Stimulated activated CD8-positive, alpha-beta memory T cell treated with anti-CD3 and anti-CD28 coated beads, Interleukin-12 subunit alpha, Interleukin-12 subunit beta, amount 100 ng/mL, for 24 hours (primary cell): ENCODE results near the gene RFTN1.

Experiments
- DNase-seq: peaks from one replicate; pipeline ENCODE4 v3.0.0-alpha.2; 2020; ENCODE audit errors: extremely low read depth

RFTN1 gene

DNA sequence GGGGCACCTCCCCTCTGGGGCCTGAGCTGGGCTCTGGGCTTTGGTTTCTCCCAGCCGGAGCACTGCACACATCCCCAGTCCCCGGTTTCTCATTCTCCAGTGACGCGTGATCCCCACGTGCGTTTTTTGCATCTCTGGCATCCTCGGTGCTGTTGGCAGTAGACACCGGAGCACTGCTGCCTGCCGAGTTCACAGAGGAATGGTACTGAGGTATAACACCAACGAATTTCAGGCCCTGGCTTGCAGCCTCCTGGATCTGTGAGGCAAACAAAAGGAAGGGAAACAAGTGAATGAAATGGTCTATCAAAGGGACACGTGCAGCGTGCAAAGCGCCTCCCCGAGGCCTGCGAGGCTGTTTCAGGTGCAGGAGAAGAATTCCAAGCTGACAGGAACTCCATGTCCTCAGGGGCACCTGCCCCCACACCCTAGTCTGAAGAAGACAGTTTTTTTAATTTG is 135.6 kb downstream of the RFTN1 start:
- DNase-seq, result no peak

DNA sequence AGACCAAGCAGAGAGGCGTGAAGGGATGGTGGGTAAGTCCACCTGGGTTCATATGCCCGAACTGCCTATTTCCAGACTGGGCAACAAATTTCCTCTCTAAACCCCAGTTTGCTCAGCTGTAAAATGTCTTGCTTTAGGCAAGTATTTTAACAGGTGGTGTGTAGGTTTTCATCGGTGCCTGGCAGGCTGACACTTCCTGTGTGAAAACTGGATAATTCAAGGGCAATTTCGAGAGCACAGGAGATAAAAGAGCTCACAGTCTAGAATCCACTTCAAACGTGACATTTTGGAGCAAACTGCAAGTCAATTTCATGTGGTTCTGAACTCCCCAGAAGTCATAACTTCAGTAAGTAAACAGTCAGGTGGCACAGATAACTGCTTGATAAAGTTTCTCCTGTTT is 136.3 kb downstream of the RFTN1 start:
- DNase-seq, result no peak

DNA sequence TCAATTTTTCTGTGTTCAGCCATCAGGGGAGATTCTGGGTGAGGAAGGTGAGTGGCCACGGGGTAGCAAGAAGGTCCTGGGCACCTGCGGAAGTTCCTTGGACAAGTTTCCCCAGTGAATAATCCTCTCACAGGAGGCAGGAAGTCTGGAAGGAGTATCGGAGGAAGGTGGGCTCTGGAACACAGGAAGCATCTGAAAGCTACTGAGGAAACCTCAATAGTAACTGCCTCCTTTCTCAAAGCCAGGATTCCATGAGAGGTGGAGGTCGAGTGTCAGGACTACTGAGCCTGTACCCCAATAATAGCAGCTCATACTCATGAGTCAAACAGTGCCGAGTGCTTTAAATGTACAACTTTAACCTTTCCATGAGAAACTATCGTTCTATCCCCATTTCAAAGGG is 137.6 kb downstream of the RFTN1 start:
- no peak for DNase-seq

DNA sequence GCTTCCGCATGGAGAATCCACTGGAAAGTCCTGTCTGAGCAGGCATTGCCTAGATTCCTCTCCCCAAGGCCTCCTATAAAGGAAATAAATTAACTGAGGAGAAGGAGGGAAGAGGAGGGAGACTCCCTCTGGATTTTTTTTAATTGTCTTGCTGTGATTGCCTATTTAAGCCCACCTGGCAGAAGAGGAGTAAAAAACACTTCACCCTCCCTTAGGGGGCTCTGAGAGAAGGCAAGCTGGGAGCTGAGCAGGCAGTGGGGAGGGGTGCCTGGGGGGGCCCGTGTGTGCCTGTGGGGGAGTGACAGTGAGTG is 138.6 kb downstream of the RFTN1 start:
- no peak for DNase-seq

GRCh38 chr3:16374047-16374934 is 139.2 kb downstream of the RFTN1 start:
- no peak for DNase-seq

DNA sequence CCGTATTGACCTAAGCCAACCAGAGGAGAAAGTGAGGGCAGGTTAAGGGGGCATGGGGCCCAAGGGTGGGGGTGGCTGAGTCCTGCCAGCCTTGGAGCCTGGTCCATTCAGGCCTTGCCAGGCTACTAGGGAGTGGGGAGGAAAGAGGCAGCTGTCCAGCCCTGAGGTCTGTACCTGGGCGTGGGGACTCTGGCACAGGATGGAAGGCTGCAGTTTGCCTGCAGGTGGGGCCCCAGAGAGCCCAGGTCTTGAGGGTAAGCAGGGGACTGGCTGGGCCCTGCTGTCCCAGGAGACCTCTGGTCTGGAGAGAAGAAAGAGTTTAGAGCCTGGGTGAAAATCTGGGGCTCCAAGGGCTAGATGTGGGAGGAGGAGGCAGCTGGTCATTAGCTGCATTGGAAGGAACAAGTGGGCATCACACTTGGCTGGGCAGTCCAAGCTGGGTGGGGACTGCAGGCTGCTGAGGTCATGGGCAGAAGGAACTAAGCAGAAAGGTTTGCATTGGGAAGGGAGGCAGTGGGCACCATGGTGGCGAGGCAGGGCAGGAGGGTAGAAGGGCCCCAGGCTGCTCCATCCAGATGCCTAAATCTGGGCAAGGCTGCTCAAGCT is 140.1 kb downstream of the RFTN1 start:
- DNase-seq, result no peak

GRCh38 chr3:16372362-16373292 is 140.9 kb downstream of the RFTN1 start:
- no peak for DNase-seq

GRCh38 chr3:16370872-16371740 is 142.4 kb downstream of the RFTN1 start:
- DNase-seq, result no peak

- no peak for DNase-seq
Measured at GRCh38 chr3:16370503-16370871, 143.0 kb downstream of the RFTN1 start.

DNA sequence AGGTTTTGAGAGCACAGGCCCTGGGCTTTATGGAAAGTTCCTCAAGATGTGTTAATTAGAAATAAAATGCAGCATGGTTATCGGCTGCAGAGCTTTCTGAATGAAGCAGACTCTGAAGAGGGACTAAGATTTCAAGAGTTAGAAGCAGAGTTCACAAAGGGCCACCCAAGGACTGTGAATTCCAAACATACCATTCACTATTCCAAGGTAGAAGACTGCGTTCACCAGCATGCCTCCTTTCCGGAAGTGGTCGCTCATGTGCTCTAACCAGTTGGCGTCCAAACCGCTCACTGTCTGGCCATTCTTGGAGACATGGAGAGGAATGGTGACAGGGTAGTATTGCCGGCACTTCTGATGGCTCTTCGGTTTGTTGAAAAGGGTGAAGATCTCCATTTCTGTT is 143.6 kb downstream of the RFTN1 start:
- no peak for DNase-seq

- no peak for DNase-seq
Measured at GRCh38 chr3:16369276-16369675, 144.2 kb downstream of the RFTN1 start.

DNA sequence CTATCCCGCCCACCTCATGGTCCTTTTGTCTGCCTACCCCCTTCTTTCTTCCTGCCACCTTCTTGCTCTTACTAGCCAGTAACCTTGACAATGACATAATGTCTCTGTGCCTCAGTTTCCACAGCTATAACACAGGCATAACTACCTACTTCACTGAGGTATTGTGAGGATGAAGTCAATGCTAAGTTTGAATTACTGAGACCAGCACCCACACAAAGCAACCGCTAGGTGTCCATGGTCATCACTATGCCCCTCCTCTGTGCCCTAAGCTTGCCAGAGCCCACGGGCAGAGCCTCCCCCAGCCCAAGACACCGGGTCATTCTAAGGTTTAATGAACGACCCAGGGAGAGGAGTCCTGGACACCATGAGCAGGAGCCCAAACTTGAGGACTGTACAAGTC is 146.9 kb downstream of the RFTN1 start:
- no peak for DNase-seq

- DNase-seq, result no peak
Measured at GRCh38 chr3:16365491-16366128, 147.9 kb downstream of the RFTN1 start.

- no peak for DNase-seq
Measured at GRCh38 chr3:16364963-16365362, 148.5 kb downstream of the RFTN1 start.

GRCh38 chr3:16364323-16364722 is 149.2 kb downstream of the RFTN1 start:
- DNase-seq, result no peak

DNA sequence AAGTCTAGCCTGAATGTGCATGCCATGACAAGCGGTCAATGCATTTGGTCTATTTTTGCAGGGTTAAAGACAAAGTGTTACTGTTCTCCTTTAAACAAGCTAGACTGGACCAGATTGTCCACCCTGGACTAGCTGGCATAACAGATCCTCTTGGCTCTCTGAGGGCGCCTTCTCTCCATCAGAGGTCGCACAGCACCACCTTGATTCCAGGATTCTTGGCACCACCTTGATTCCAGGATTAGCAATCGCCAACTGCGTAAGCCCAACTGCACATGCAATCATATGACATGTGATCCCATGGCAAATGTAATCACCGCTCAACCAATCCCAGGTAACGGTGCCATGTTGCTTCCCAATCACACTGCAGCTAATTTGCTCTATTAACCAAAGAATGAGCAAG is 149.9 kb downstream of the RFTN1 start:
- no peak for DNase-seq

GRCh38 chr3:16362770-16363169 is 150.7 kb downstream of the RFTN1 start:
- DNase-seq, result no peak

DNA sequence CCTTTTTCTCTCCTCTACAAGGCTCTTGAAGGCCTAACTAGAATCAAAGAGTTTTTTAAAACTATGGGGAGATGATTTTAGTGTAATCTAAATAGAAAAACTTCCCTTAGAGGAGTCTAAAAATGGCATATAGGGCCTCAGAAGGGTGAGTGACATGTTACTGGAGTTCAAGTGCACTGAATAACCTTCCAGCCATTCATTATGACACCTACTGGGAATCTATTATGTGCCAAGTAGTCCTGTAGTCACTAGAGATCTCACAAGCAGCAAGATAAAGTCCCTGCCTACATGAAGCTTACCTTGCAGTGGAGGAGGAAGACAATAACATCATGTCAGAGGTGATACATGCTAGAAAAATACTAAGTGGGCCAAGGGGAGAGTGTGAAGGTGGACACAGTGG is 152.4 kb downstream of the RFTN1 start:
- no peak for DNase-seq

GRCh38 chr3:16359331-16359730 is 154.2 kb downstream of the RFTN1 start:
- no peak for DNase-seq

- DNase-seq, result no peak
Measured at GRCh38 chr3:16358336-16358735, 155.2 kb downstream of the RFTN1 start.
